ENCODE results near the gene KLHL29.

Gene KLHL29

DNA sequence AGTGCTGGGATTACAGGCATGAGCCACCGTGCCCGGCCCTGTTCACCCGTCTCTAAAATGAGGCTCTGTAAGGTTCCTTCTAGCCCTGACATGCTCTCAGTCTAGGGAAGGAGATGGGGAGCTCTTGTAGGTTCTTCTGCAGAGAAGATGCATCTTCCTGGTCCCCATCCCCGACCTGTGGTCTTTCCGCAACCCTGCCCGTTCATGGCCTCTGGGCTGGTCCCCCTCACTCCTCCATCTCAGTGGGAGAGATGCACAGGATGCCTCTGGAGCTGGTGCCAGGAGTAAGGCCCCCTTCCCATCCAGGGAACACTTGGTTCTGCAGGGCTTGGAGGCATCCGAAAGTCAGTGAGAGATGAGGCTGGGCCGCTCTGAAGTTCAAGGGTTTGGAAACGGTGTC is 212.7 kb downstream of the KLHL29 start:
- no peaks in the 10 kb centered on the region for H3K79me2 ChIP-seq (ENCODE audit: control insufficient read depth, insufficient read depth, low read length, poor library complexity)
- no peak for DNase-seq
- no peaks in the 10 kb centered on the region for H3K27me3 ChIP-seq (ENCODE audit: insufficient read depth, low read length)
- no peak overlapping the region for H3K4me2 ChIP-seq (ENCODE audit: low read length)
- WGBS (ENCODE audit: extremely low coverage, insufficient coverage, insufficient read length): no CpG with 5 or more reads among the region's 9 CpGs
- no peak overlapping the region for H2BK5ac ChIP-seq (ENCODE audit: low read depth, low read length, poor library complexity)
- H3K18ac ChIP-seq (ENCODE audit: low read length): no peak overlapping the region
- H2BK120ac ChIP-seq (ENCODE audit: insufficient read depth, low read length, poor library complexity): no peak overlapping the region
- H2AK5ac ChIP-seq (ENCODE audit: low read length): no peak overlapping the region
- H3K9me3 ChIP-seq (ENCODE audit: insufficient read depth, low read depth, low read length): no peaks in the 10 kb centered on the region
- H3K79me1 ChIP-seq (ENCODE audit: low read length): peaks cover 8% of the 10 kb centered on the region
- H3K27ac ChIP-seq (ENCODE audit: low read depth, low read length): no peak overlapping the region
- H4K12ac ChIP-seq (ENCODE audit: low read depth, low read length): no peak overlapping the region
- no peak overlapping the region for H2AFZ ChIP-seq (ENCODE audit: insufficient read depth, low read length, poor library complexity)
- H3K9ac ChIP-seq (ENCODE audit: low read length): no peak overlapping the region
- H3K4me3 ChIP-seq (ENCODE audit: low read depth, low read length): no peak overlapping the region
- no peak overlapping the region for H3K14ac ChIP-seq (ENCODE audit: low read length)
- no peak overlapping the region for H3K23ac ChIP-seq (ENCODE audit: low read length)
- H3K36me3 ChIP-seq (ENCODE audit: control insufficient read depth in 1 of 2, insufficient read depth in 2 of 2, low read length in 2 of 2): no peaks in the 10 kb centered on the region
- no peak overlapping the region for H2BK12ac ChIP-seq (ENCODE audit: low read length)
- no peak overlapping the region for H3K4ac ChIP-seq (ENCODE audit: low read depth, low read length)
- no peak overlapping the region for H4K8ac ChIP-seq (ENCODE audit: low read depth, low read length)
- peaks cover 20 to 27% of the 10 kb centered on the region in 2 experiments for H3K4me1 ChIP-seq (ENCODE audit: control insufficient read depth in 1 of 2, insufficient read depth in 2 of 2, low read length in 2 of 2)
- H4K91ac ChIP-seq (ENCODE audit: low read depth, low read length): no peak overlapping the region

GRCh38 chr2:23599006-23599405 is 214.0 kb downstream of the KLHL29 start:
- no peak overlapping the region for H3K4ac ChIP-seq (ENCODE audit: low read depth, low read length)
- H2AK5ac ChIP-seq (ENCODE audit: low read length): no peak overlapping the region
- H3K27me3 ChIP-seq (ENCODE audit: insufficient read depth, low read length): no peaks in the 10 kb centered on the region
- peaks cover 2% of the 10 kb centered on the region for H3K79me2 ChIP-seq (ENCODE audit: control insufficient read depth, insufficient read depth, low read length, poor library complexity)
- no peak overlapping the region for H3K23ac ChIP-seq (ENCODE audit: low read length)
- no peak overlapping the region for H3K4me2 ChIP-seq (ENCODE audit: low read length)
- peaks cover 15% of the 10 kb centered on the region for H3K79me1 ChIP-seq (ENCODE audit: low read length)
- no peak overlapping the region for H4K8ac ChIP-seq (ENCODE audit: low read depth, low read length)
- H4K91ac ChIP-seq (ENCODE audit: low read depth, low read length): no peak overlapping the region
- no peak overlapping the region for H2BK5ac ChIP-seq (ENCODE audit: low read depth, low read length, poor library complexity)
- H2BK120ac ChIP-seq (ENCODE audit: insufficient read depth, low read length, poor library complexity): no peak overlapping the region
- no peak overlapping the region for H3K27ac ChIP-seq (ENCODE audit: low read depth, low read length)
- H3K18ac ChIP-seq (ENCODE audit: low read length): no peak overlapping the region
- H3K9me3 ChIP-seq (ENCODE audit: insufficient read depth, low read depth, low read length): peaks cover 2% of the 10 kb centered on the region
- H3K9ac ChIP-seq (ENCODE audit: low read length): no peak overlapping the region
- no peak overlapping the region for H4K12ac ChIP-seq (ENCODE audit: low read depth, low read length)
- WGBS (ENCODE audit: extremely low coverage, insufficient coverage, insufficient read length): no CpG with 5 or more reads among the region's 6 CpGs
- H2AFZ ChIP-seq (ENCODE audit: insufficient read depth, low read length, poor library complexity): no peak overlapping the region
- H3K4me1 ChIP-seq (ENCODE audit: control insufficient read depth in 1 of 2, insufficient read depth in 2 of 2, low read length in 2 of 2): peaks cover 22 to 34% of the 10 kb centered on the region in 2 experiments
- peak; percentile 32 to 53 for DNase-seq
- no peaks in the 10 kb centered on the region for H3K36me3 ChIP-seq (ENCODE audit: control insufficient read depth in 1 of 2, insufficient read depth in 2 of 2, low read length in 2 of 2)
- H3K4me3 ChIP-seq (ENCODE audit: low read depth, low read length): no peak overlapping the region
- no peak overlapping the region for H3K14ac ChIP-seq (ENCODE audit: low read length)
- H2BK12ac ChIP-seq (ENCODE audit: low read length): no peak overlapping the region

GRCh38 chr2:23599667-23600066 is 214.7 kb downstream of the KLHL29 start:
- H3K27me3 ChIP-seq (ENCODE audit: insufficient read depth, low read length): no peaks in the 10 kb centered on the region
- peaks cover 2% of the 10 kb centered on the region for H3K9me3 ChIP-seq (ENCODE audit: insufficient read depth, low read depth, low read length)
- WGBS (ENCODE audit: extremely low coverage, insufficient coverage, insufficient read length): no CpG with 5 or more reads among the region's 10 CpGs
- H4K8ac ChIP-seq (ENCODE audit: low read depth, low read length): no peak overlapping the region
- H3K36me3 ChIP-seq (ENCODE audit: control insufficient read depth in 1 of 2, insufficient read depth in 2 of 2, low read length in 2 of 2): no peaks in the 10 kb centered on the region
- H2BK120ac ChIP-seq (ENCODE audit: insufficient read depth, low read length, poor library complexity): no peak overlapping the region
- no peak overlapping the region for H3K9ac ChIP-seq (ENCODE audit: low read length)
- H2BK5ac ChIP-seq (ENCODE audit: low read depth, low read length, poor library complexity): no peak overlapping the region
- H2AK5ac ChIP-seq (ENCODE audit: low read length): no peak overlapping the region
- H3K4me2 ChIP-seq (ENCODE audit: low read length): no peak overlapping the region
- no peak overlapping the region for H3K4me3 ChIP-seq (ENCODE audit: low read depth, low read length)
- H3K18ac ChIP-seq (ENCODE audit: low read length): no peak overlapping the region
- H4K91ac ChIP-seq (ENCODE audit: low read depth, low read length): no peak overlapping the region
- no peak overlapping the region for H3K14ac ChIP-seq (ENCODE audit: low read length)
- no peak overlapping the region for H4K12ac ChIP-seq (ENCODE audit: low read depth, low read length)
- no peak overlapping the region for H3K4ac ChIP-seq (ENCODE audit: low read depth, low read length)
- H3K27ac ChIP-seq (ENCODE audit: low read depth, low read length): no peak overlapping the region
- H2BK12ac ChIP-seq (ENCODE audit: low read length): no peak overlapping the region
- H3K23ac ChIP-seq (ENCODE audit: low read length): no peak overlapping the region
- H3K4me1 ChIP-seq (ENCODE audit: control insufficient read depth in 1 of 2, insufficient read depth in 2 of 2, low read length in 2 of 2): peaks cover 22 to 34% of the 10 kb centered on the region in 2 experiments
- no peak for DNase-seq
- H2AFZ ChIP-seq (ENCODE audit: insufficient read depth, low read length, poor library complexity): no peak overlapping the region
- H3K79me2 ChIP-seq (ENCODE audit: control insufficient read depth, insufficient read depth, low read length, poor library complexity): peaks cover 2% of the 10 kb centered on the region
- peaks cover 15% of the 10 kb centered on the region for H3K79me1 ChIP-seq (ENCODE audit: low read length)

DNA sequence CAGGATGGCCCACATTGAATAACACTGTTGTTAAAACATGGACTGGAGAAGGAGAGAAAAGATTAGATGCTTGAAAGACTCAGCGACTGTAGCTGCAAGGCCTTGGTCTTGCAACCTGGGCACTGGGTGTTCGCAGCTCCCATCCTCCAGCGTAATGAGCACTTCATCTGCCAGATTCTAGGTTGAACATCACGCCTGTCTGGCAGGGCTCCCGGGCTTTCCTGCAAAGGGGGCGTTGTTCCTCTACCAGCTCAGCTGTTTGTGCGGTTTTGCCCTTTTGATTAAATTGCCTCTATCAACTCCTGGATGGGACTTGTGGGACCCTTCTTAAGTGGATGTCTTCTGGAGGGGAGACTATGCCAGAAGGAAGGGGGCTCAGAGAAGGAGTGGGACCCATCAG is 215.4 kb downstream of the KLHL29 start:
- Histone ChIP-seq H2AFZ (ENCODE audit: insufficient read depth, low read length, poor library complexity) (no peak overlapping the region), H3K27ac (ENCODE audit: low read depth, low read length) (no peak overlapping the region), H3K79me2 (ENCODE audit: control insufficient read depth, insufficient read depth, low read length, poor library complexity) (peaks cover 2% of the 10 kb centered on the region), H4K12ac (ENCODE audit: low read depth, low read length) (no peak overlapping the region), H2AK5ac (ENCODE audit: low read length) (no peak overlapping the region), H3K23ac (ENCODE audit: low read length) (no peak overlapping the region), H3K4me3 (ENCODE audit: low read depth, low read length) (no peak overlapping the region), H2BK120ac (ENCODE audit: insufficient read depth, low read length, poor library complexity) (no peak overlapping the region), H3K9ac (ENCODE audit: low read length) (no peak overlapping the region), H3K79me1 (ENCODE audit: low read length) (peaks cover 15% of the 10 kb centered on the region), H2BK5ac (ENCODE audit: low read depth, low read length, poor library complexity) (no peak overlapping the region), H2BK12ac (ENCODE audit: low read length) (no peak overlapping the region), H3K27me3 (ENCODE audit: insufficient read depth, low read length) (no peaks in the 10 kb centered on the region), H3K36me3 (ENCODE audit: control insufficient read depth in 1 of 2, insufficient read depth in 2 of 2, low read length in 2 of 2) (no peaks in the 10 kb centered on the region), H3K4me2 (ENCODE audit: low read length) (no peak overlapping the region), H3K4me1 (ENCODE audit: control insufficient read depth in 1 of 2, insufficient read depth in 2 of 2, low read length in 2 of 2) (peaks cover 22 to 34% of the 10 kb centered on the region in 2 experiments), H3K18ac (ENCODE audit: low read length) (no peak overlapping the region), H3K9me3 (ENCODE audit: insufficient read depth, low read depth, low read length) (peaks cover 2% of the 10 kb centered on the region), H3K14ac (ENCODE audit: low read length) (no peak overlapping the region), H4K8ac (ENCODE audit: low read depth, low read length) (no peak overlapping the region), H3K4ac (ENCODE audit: low read depth, low read length) (no peak overlapping the region), H4K91ac (ENCODE audit: low read depth, low read length) (no peak overlapping the region)
- no CpG with 5 or more reads among the region's 7 CpGs for WGBS (ENCODE audit: extremely low coverage, insufficient coverage, insufficient read length)
- DNase-seq: no peak
